ENCODE data around the gene SSH3. TPM values are rescaled to one million over a fixed set of nuclear protein-coding genes. Genes with fewer than 3 reads are reported as not detected.

Gene SSH3
- total and polyA plus RNA-seq, 11 donors, result 8.1 to 23.9 (median 15.8) TPM

- Histone ChIP-seq H3K4me1 (peaks cover 5 to 81% (median 31%) of the 10 kb centered on the region in 12 donors), H3K4me3 (peak overlapping the region; percentile 68 to 95 (median 86)), H3K36me3 (peaks cover 3 to 75% (median 42%) of the 10 kb centered on the region in 9 donors), H3K27me3 (no peaks in the 10 kb centered on the region), H3K27ac (peak overlapping the region in 11 of 12 donors; percentile 76 to 100 (median 95)), H3K9me3 (no peaks in the 10 kb centered on the region)
- 33 to 40% (median 34%) methylated on average over 27 to 36 of the region's 36 CpGs for WGBS, 4 donors
- no peak for TF ChIP-seq POLR2A (IDR thresholded peaks at IDR 0.05)
- no peak for TF ChIP-seq CTCF (IDR thresholded peaks at IDR 0.05)
- intact Hi-C loops (cut with DNase I), result loop anchor here in 5 of 10 donors (1.0 to 2.0 kb wide), 6 partner anchors 13 to 28 kb away; partner anchors contain the start of genes GRK2 (in 3 of the 5) and SSH3 (in 1 of the 5)
- DNase-seq (peak in 3 of 5 donors; percentile 43 to 83 (median 55)), ATAC-seq (peak in 2 of 4 donors; percentile 0 to 9)
Observed at GRCh38 chr11:67289651-67290479, 13.5 kb upstream of the SSH3 start.

GRCh38 chr11:67290801-67291200 lies 12.5 kb upstream of the SSH3 start:
- peak overlapping the region in 5 of 12 donors; percentile 70 to 89 (median 87) for H3K4me3 ChIP-seq
- peaks cover 0 to 75% (median 34%) of the 10 kb centered on the region in 9 donors for H3K36me3 ChIP-seq
- peaks cover 0 to 7% (median 4%) of the 10 kb centered on the region in 12 donors for H3K9me3 ChIP-seq
- H3K27me3 ChIP-seq, result no peaks in the 10 kb centered on the region
- WGBS, 4 donors, result 82 to 89% (median 87%) methylated on average over 4 to 7 of the region's 7 CpGs
- DNase-seq (peak in 3 of 5 donors; percentile 53 to 67 (median 67)), ATAC-seq (no peak)
- H3K4me1 ChIP-seq, result peaks cover 5 to 72% (median 30%) of the 10 kb centered on the region in 12 donors
- no peak for TF ChIP-seq POLR2A (IDR thresholded peaks at IDR 0.05)
- TF ChIP-seq CTCF (IDR thresholded peaks at IDR 0.05), result no peak
- intact Hi-C loops (cut with DNase I), result no loop called here
- peak overlapping the region in 4 of 12 donors; percentile 47 to 100 (median 86) for H3K27ac ChIP-seq

- TF ChIP-seq POLR2A (IDR thresholded peaks at IDR 0.05), result no peak
- no peak for TF ChIP-seq CTCF (IDR thresholded peaks at IDR 0.05)
- peak in 3 of 5 donors; percentile 26 to 55 (median 32) for DNase-seq
- Histone ChIP-seq H3K27ac (peak overlapping the region in 1 of 12 donors; percentile 100), H3K4me1 (peaks cover 5 to 63% (median 28%) of the 10 kb centered on the region in 12 donors), H3K36me3 (peaks cover 0 to 74% (median 31%) of the 10 kb centered on the region in 9 donors), H3K4me3 (no peak overlapping the region), H3K27me3 (no peaks in the 10 kb centered on the region), H3K9me3 (peaks cover 0 to 11% (median 7%) of the 10 kb centered on the region in 12 donors)
- no peak for ATAC-seq
- 89 to 94% (median 92%) methylated on average over 20 to 33 of the region's 33 CpGs for WGBS, 4 donors
- intact Hi-C loops (cut with DNase I), result no loop called here
Observed at GRCh38 chr11:67291481-67292381, 11.6 kb upstream of the SSH3 start.
